K562 treated with DMSO at 1 percent for 12 hours (cell line): ENCODE data around the gene SCGB2A2. TPM values are rescaled to one million over a fixed set of nuclear protein-coding genes. Genes with fewer than 3 reads are reported as not detected.

ENCODE experiments used
- total RNA-seq: library from RNA; unstranded; fragments of 300-600 nt; gene quantifications from 2 replicates; pipeline ENCODE4 v1.2.3, GENCODE V29; 2022; ENCODE audit not compliant: insufficient read depth

Gene SCGB2A2
- total RNA-seq: not detected in 2 replicates

DNA sequence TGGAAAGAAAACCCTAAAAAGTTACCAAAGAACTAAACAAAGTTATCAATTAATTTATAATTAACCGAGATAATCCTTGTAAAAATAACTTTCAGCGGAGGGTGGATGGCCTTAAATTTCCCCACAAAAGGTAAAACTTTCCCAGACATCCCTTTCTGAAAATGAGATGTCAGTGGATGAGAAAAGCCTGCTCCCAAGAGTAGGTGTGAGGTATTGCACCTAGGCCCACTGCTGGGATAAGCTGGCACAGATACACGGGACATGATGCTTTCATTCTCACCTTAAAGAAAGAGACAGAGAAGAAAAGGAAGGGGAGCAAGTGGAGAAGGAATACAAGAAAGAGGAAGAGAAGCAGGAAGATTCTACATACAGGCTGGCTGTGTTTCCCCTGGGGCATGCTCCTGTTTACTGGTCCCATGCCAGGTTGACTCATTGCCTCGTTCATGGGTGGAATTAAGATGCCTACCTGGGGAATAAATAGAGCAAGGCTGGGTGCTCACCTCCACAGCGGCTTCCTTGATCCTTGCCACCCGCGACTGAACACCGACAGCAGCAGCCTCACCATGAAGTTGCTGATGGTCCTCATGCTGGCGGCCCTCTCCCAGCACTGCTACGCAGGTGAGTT lies at the start of gene SCGB2A2:
Gene SCGB2A2, plus strand, starts transcription at position 505 of the 625 bp plus-strand sequence. Its CDS starts 59 bp downstream, at position 564.

DNA sequence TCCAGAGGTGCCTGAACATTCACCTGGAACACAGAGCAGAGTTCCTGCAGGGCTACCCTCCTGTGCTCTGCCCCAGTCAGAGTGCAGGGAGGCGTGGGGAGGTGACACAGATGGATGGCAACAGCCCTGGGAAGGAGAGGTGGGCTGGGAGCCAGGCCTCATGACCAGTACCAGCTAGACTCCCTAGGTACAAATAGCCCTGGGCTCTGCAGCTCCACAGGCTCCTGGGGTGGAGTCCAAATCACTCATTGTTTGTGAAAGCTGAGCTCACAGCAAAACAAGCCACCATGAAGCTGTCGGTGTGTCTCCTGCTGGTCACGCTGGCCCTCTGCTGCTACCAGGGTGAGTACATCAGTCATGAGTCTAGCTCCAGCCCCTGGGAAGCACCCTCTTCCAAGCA lies 27.9 kb upstream of the SCGB2A2 start, which contains the start of gene SCGB1D2:
Gene SCGB1D2, plus strand, starts transcription at position 219 of the 400 bp plus-strand sequence. Its CDS starts 69 bp downstream, at position 288.

DNA sequence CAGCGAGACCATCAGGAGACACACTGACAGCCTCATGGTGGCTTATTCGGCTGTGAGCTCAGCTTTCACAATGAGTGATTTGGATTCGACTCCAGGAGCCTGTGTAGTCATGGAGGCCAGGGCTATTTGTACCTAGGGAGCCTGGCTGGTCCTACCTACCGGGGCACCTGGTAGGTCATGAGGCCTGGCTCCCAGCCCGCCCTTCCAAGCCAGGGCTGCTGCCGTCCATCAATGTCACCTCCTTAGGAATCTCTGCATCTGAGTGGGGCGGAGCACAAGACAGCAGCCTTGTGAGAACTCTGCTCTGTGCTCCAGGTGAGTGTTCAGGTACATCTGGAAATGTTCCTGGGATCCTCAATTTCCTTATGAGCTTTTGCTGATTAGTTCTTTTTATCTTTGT lies 29.0 kb downstream of the SCGB2A2 start, which contains the start of gene SCGB1D4:
Gene SCGB1D4, minus strand, starts transcription at position 101 of the 400 bp plus-strand sequence. Its CDS starts 65 bp downstream, at position 36.

Other genes starting within 250 kb of the SCGB2A2 start
- gene INCENP, start 146.1 kb upstream of the SCGB2A2 start, total RNA-seq: 23.2 and 59.1 TPM in 2 replicates
- not detected in 2 replicates for gene SCGB1D1, start 79.9 kb upstream of the SCGB2A2 start, total RNA-seq
- not detected in 2 replicates for gene SCGB2A1, start 61.5 kb upstream of the SCGB2A2 start, total RNA-seq
- gene SCGB1D2, start 27.9 kb upstream of the SCGB2A2 start, total RNA-seq: not detected in 2 replicates
- gene SCGB1D4, start 28.9 kb downstream of the SCGB2A2 start, total RNA-seq: not detected in 2 replicates
- 18.7 and 26.7 TPM in 2 replicates for gene ASRGL1, start 67.3 kb downstream of the SCGB2A2 start, total RNA-seq
- gene SCGB1A1, start 148.9 kb downstream of the SCGB2A2 start, total RNA-seq: not detected in 2 replicates